ENCODE measurements around the gene STX19. TPM values are rescaled to one million over a fixed set of nuclear protein-coding genes. Genes with fewer than 3 reads are reported as not detected.
A peak's percentile ranks its signal among the peaks of the same experiment; 100 is the strongest.

The STX19 gene
- total and polyA plus RNA-seq, 2 of the 13 experiments (the other 11 are each of a cell fraction or from before 2014, with no cell fraction given): not detected

- no peak for TF ChIP-seq KLF13 (CRISPR knock-in tag; IDR thresholded peaks at IDR 0.05)
- no peak for TF ChIP-seq MLLT10 (CRISPR knock-in tag; IDR thresholded peaks at IDR 0.05)
- no peak for TF ChIP-seq ZNF329 (CRISPR knock-in tag; IDR thresholded peaks at IDR 0.05; ENCODE audit: low read depth)
- TF ChIP-seq ZNF766 (CRISPR knock-in tag; IDR thresholded peaks at IDR 0.05; ENCODE audit: borderline replicate concordance): no peak
- TF ChIP-seq ZSCAN30 (CRISPR knock-in tag; IDR thresholded peaks at IDR 0.05): 0 out of 2 replicates have a peak, but pooled peaks have one; percentile 58
- TF ChIP-seq RNF2 (conservative IDR thresholded peaks at IDR 0.05; ENCODE audit: low read depth): no peak
- no peak for TF ChIP-seq RBM22 (optimal IDR thresholded peaks at IDR 0.05; ENCODE audit: low read length)
- TF ChIP-seq NR3C1 (CRISPR knock-in tag; IDR thresholded peaks at IDR 0.05): no peak
- TF ChIP-seq MIER2 (CRISPR knock-in tag; IDR thresholded peaks at IDR 0.05): peak; percentile 14; the same call in 1 of the 2 replicates
- TF ChIP-seq ZNF780A (CRISPR knock-in tag; IDR thresholded peaks at IDR 0.05): no peak
- TF ChIP-seq ZNF609 (CRISPR knock-in tag; IDR thresholded peaks at IDR 0.05; ENCODE audit: borderline replicate concordance): no peak
- peak; percentile 54; the same call in 1 of the 2 replicates for TF ChIP-seq POLR2G (IDR thresholded peaks at IDR 0.05; ENCODE audit: low read depth, low read length)
- no peak for TF ChIP-seq FOXA1 (IDR thresholded peaks at IDR 0.05)
- TF ChIP-seq FOXA1 (CRISPR knock-in tag; IDR thresholded peaks at IDR 0.05): peak; percentile 65; the same call in 1 of the 2 replicates
- TF ChIP-seq MAFG (CRISPR knock-in tag; IDR thresholded peaks at IDR 0.05): no peak
- TF ChIP-seq KMT2A (CRISPR knock-in tag; IDR thresholded peaks at IDR 0.05): peak; percentile 43; the same call in 1 of the 2 replicates
- no peak for TF ChIP-seq TAF15 (IDR thresholded peaks at IDR 0.05; ENCODE audit: low read depth, low read length, poor library complexity, severe bottlenecking)
- TF ChIP-seq ZNF724P (CRISPR knock-in tag; IDR thresholded peaks at IDR 0.05; ENCODE audit: borderline replicate concordance): no peak
- TF ChIP-seq ATF3 (CRISPR knock-in tag; IDR thresholded peaks at IDR 0.05): no peak
- TF ChIP-seq ZNF564 (CRISPR knock-in tag; IDR thresholded peaks at IDR 0.05): no peak
- no peak; the same call in 1 of the 2 replicates for TF ChIP-seq HOMEZ (CRISPR knock-in tag; IDR thresholded peaks at IDR 0.05; ENCODE audit: low read depth)
- no peak for TF ChIP-seq ZNF512 (CRISPR knock-in tag; IDR thresholded peaks at IDR 0.05)
Observed at GRCh38 chr3:93973131-93974126, 55.0 kb downstream of the STX19 start, which contains the start of gene PROS1 (continued).
